Neural progenitor cell (in vitro differentiated cells): Measurements from ENCODE around the gene TOLLIP.

Source experiments
- CTCF ChIP-seq: fragments of 200-600 bp; sonication (generic); IDR thresholded peaks from 2 replicates; pipeline ENCODE4 v1.5.1; 2017; ENCODE audit warnings: antibody characterized with exemption, mild to moderate bottlenecking
- EZH2 ChIP-seq: fragments of 200-600 bp; sonication (generic); IDR thresholded peaks from 2 replicates; pipeline ENCODE4 v1.6.1; 2017; ENCODE audit warnings: antibody characterized with exemption, mild to moderate bottlenecking, moderate library complexity

- no peak for TF ChIP-seq CTCF
- no peak for TF ChIP-seq EZH2
Measured at GRCh38 chr11:1327064-1327460, 17.6 kb upstream of the TOLLIP start.
